A673 (cell line): ENCODE data around the gene PCDHA2. TPM values are rescaled to one million over a fixed set of nuclear protein-coding genes. Genes with fewer than 3 reads are reported as not detected.
"Not testable (repeated sequence)": the region's sequence is repeated elsewhere in the genome, so short reads cannot be mapped to it uniquely, and the experiment has no call there.

Experiments
- BruUV-seq: library from RNA; stranded (reverse); fragments of 400-500 nt; replicated peaks from 2 replicates; lab custom pipeline; 2021; lab: Mats Ljungman, UMichigan
- CTCF ChIA-PET: fragments of 300-600 bp; sonication (Branson Sonifier 250); formaldehyde crosslinking; loops from one replicate; lab custom pipeline; 2022; ENCODE audit warnings: antibody characterized with exemption; lab: Charles Lee
- POLR2A ChIA-PET: fragments of 300-600 bp; sonication (Branson Sonifier 250); formaldehyde crosslinking; loops from one replicate; lab custom pipeline; 2022; ENCODE audit warnings: antibody characterized with exemption; ENCODE audit not compliant: low non-redundant PET; lab: Charles Lee
- DNase-seq: peaks from one replicate; pipeline ENCODE4 v3.0.0-alpha.2; 2015; ENCODE audit warnings: low spot score
- H3K27ac ChIP-seq: fragments of 200-600 bp; sonication (generic); 2 replicates; pipeline ENCODE4 v1.5.1; 2016; ENCODE audit warnings: mixed run types, low read depth, mild to moderate bottlenecking, mixed read lengths, antibody characterized with exemption, low read length; ENCODE audit not compliant: poor library complexity, severe bottlenecking
- H3K27me3 ChIP-seq: fragments of 200-600 bp; sonication (generic); replicated peaks from 2 replicates; pipeline ENCODE4 v1.6.1; 2017; ENCODE audit warnings: mixed run types, low read depth, mild to moderate bottlenecking, mixed read lengths, antibody characterized with exemption, low read length; ENCODE audit not compliant: insufficient read depth, poor library complexity
- H3K36me3 ChIP-seq: fragments of 200-600 bp; sonication (generic); 2 replicates; pipeline ENCODE4 v1.6.1; 2016; ENCODE audit warnings: mixed run types, mild to moderate bottlenecking, mixed read lengths, antibody characterized with exemption, low read length; ENCODE audit not compliant: insufficient read depth, poor library complexity, severe bottlenecking
- H3K4me1 ChIP-seq: fragments of 200-600 bp; sonication (generic); 2 replicates; pipeline ENCODE4 v1.6.1; 2017; ENCODE audit warnings: mixed run types, mild to moderate bottlenecking, mixed read lengths, antibody characterized with exemption, low read length; ENCODE audit not compliant: insufficient read depth, poor library complexity, severe bottlenecking
- H3K4me3 ChIP-seq: fragments of 200-600 bp; sonication (generic); 2 replicates; pipeline ENCODE4 v1.5.1; 2016; ENCODE audit warnings: low read depth, mixed run types, mild to moderate bottlenecking, mixed read lengths, low read length; ENCODE audit not compliant: poor library complexity, severe bottlenecking
- H3K9me3 ChIP-seq: fragments of 200-600 bp; sonication (generic); 2 replicates; pipeline ENCODE4 v1.6.1; 2016; ENCODE audit warnings: mixed run types, low read depth, mild to moderate bottlenecking, mixed read lengths, antibody characterized with exemption, low read length; ENCODE audit not compliant: poor library complexity, severe bottlenecking
- EZH2 ChIP-seq: fragments of 200-600 bp; sonication (generic); IDR thresholded peaks from 2 replicates; pipeline ENCODE4 v1.6.1; 2017; ENCODE audit warnings: borderline replicate concordance, low read depth, mild to moderate bottlenecking, mixed read lengths, antibody characterized with exemption, low read length; ENCODE audit not compliant: poor library complexity, severe bottlenecking
- intact Hi-C: fragments of 100-400 bp; cut with micrococcal nuclease; formaldehyde crosslinking; loops from one replicate; pipeline ENCODE4 v1.10.0; 2022; ENCODE audit not compliant: unreplicated experiment
- total RNA-seq: library from RNA; stranded (reverse); gene quantifications from 2 replicates; pipeline ENCODE4 v1.2.3, GENCODE V29; 2021
- TF ChIP-seq, protein P1 (sequence below): fragments of 300-800, 200-600 bp; sonication (generic); conservative IDR thresholded peaks from 2 replicates; pipeline ENCODE4 v1.5.1; 2017; ENCODE audit warnings: low read depth, mild to moderate bottlenecking, antibody characterized with exemption, low read length, moderate library complexity, mixed read lengths

The PCDHA2 gene
- total RNA-seq, 1 experiment from 2014 or later = 0.06 TPM

DNA sequence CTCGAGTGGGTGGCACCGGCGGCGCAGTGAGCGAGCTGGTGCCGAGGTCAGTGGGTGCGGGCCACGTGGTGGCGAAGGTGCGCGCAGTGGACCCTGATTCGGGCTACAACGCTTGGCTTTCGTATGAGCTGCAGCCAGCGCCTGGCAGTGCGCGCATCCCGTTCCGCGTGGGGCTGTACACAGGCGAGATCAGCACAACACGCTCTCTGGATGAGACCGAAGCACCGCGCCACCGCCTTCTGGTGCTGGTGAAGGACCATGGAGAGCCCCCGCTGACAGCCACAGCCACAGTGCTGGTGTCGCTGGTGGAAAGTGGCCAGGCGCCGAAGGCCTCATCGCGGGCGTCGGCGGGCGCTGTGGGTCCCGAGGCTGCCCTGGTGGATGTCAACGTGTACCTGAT is 28.8 kb downstream of the PCDHA2 start:
- no TSS peak for BruUV-seq
- POLR2A ChIA-PET = no interaction called here
- CTCF ChIA-PET = no interaction called here
- TF ChIP-seq, protein P1, sequence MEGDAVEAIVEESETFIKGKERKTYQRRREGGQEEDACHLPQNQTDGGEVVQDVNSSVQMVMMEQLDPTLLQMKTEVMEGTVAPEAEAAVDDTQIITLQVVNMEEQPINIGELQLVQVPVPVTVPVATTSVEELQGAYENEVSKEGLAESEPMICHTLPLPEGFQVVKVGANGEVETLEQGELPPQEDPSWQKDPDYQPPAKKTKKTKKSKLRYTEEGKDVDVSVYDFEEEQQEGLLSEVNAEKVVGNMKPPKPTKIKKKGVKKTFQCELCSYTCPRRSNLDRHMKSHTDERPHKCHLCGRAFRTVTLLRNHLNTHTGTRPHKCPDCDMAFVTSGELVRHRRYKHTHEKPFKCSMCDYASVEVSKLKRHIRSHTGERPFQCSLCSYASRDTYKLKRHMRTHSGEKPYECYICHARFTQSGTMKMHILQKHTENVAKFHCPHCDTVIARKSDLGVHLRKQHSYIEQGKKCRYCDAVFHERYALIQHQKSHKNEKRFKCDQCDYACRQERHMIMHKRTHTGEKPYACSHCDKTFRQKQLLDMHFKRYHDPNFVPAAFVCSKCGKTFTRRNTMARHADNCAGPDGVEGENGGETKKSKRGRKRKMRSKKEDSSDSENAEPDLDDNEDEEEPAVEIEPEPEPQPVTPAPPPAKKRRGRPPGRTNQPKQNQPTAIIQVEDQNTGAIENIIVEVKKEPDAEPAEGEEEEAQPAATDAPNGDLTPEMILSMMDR = no peak
- no peak for TF ChIP-seq EZH2
- Histone ChIP-seq H3K27me3 (no peaks in the 10 kb centered on the region), H3K4me3 (no peak overlapping the region), H3K36me3 (no peaks in the 10 kb centered on the region), H3K9me3 (peaks cover 3% of the 10 kb centered on the region), H3K27ac (no peak overlapping the region), H3K4me1 (no peaks in the 10 kb centered on the region)
- no peak for DNase-seq
- intact Hi-C loops = no loop called here

DNA sequence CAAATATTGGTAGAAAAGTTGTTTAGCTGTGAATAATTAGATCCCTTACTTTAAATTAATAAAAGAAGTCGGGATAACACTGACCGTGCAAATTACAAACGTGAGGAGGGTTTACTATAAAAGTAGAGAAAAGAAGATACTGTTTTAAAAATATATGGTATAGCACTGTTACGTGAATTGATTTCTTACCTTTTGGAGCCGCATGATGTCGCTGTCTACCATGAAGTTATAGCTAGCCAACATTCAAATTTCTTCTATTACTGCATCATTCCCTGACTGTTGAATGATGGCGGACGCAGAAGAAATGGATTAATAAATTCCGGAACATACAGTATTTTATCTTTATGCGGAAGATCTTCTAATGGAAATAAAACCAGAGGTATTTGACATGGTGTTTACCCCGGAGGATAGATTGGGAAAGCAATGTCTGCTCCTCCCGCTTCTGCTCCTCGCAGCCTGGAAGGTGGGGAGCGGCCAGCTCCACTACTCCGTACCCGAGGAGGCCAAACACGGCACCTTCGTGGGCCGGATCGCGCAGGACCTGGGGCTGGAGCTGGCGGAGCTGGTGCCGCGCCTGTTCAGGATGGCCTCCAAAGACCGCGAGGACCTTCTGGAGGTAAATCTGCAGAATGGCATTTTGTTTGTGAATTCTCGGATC is 33.2 kb downstream of the PCDHA2 start, which contains the start of gene PCDHA6:
TSS of gene PCDHA6 (plus strand) at position 257 of the 658 bp plus-strand sequence. CDS start at position 389, 132 bp downstream.
- peak within 1 kb of the TSS; percentile 58 for H3K4me3 ChIP-seq
- peak within 1 kb of the TSS; percentile 69 for H3K27ac ChIP-seq
- TF ChIP-seq, protein P1 = peak; percentile 70
- no peak for TF ChIP-seq EZH2
- H3K9me3 ChIP-seq = peaks cover 6% of the 10 kb centered on the region
- intact Hi-C loops = loop anchor here (5.0 kb wide), 1 partner anchor 214 kb away; no protein-coding TSS in a partner anchor
- BruUV-seq = TSS peak; percentile 69
- ChIA-PET CTCF (interaction anchor here (0.6 to 1.6 kb wide), 8 partner anchors 14 to 224 kb away, joined by 3 to 7 read pairs (median 4); partner anchors contain the start of genes PCDHA1 and PCDHA13), POLR2A (no interaction called here)
- H3K4me1 ChIP-seq = no peaks in the 10 kb centered on the region
- H3K27me3 ChIP-seq = no peaks in the 10 kb centered on the region
- H3K36me3 ChIP-seq = no peaks in the 10 kb centered on the region
- peak; percentile 70 for DNase-seq

DNA sequence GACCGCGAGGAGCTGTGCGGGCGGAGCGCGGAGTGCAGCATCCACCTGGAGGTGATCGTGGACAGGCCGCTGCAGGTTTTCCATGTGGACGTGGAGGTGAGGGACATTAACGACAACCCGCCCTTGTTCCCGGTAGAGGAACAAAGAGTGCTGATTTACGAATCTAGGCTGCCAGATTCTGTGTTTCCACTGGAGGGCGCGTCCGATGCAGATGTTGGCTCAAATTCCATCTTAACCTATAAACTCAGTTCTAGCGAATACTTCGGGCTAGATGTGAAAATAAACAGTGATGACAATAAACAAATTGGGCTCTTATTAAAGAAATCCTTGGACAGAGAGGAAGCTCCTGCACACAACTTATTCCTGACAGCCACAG is 33.7 kb downstream of the PCDHA2 start:
- no peak for TF ChIP-seq EZH2
- TF ChIP-seq, protein P1 = peak; percentile 53
- POLR2A ChIA-PET = no interaction called here
- DNase-seq = peak; percentile 73
- no peaks in the 10 kb centered on the region for H3K4me1 ChIP-seq
- H3K9me3 ChIP-seq = peaks cover 11% of the 10 kb centered on the region
- CTCF ChIA-PET = interaction anchor here (0.6 to 1.6 kb wide), 8 partner anchors 13 to 223 kb away, joined by 3 to 7 read pairs (median 4); partner anchors contain the start of genes PCDHA1 and PCDHA13
- no peaks in the 10 kb centered on the region for H3K27me3 ChIP-seq
- H3K27ac ChIP-seq = peak overlapping the region; percentile 69
- intact Hi-C loops = loop anchor here (5.0 kb wide), 1 partner anchor 214 kb away; no protein-coding TSS in a partner anchor
- H3K4me3 ChIP-seq = peak overlapping the region; percentile 58
- no TSS peak for BruUV-seq
- H3K36me3 ChIP-seq = no peaks in the 10 kb centered on the region

DNA sequence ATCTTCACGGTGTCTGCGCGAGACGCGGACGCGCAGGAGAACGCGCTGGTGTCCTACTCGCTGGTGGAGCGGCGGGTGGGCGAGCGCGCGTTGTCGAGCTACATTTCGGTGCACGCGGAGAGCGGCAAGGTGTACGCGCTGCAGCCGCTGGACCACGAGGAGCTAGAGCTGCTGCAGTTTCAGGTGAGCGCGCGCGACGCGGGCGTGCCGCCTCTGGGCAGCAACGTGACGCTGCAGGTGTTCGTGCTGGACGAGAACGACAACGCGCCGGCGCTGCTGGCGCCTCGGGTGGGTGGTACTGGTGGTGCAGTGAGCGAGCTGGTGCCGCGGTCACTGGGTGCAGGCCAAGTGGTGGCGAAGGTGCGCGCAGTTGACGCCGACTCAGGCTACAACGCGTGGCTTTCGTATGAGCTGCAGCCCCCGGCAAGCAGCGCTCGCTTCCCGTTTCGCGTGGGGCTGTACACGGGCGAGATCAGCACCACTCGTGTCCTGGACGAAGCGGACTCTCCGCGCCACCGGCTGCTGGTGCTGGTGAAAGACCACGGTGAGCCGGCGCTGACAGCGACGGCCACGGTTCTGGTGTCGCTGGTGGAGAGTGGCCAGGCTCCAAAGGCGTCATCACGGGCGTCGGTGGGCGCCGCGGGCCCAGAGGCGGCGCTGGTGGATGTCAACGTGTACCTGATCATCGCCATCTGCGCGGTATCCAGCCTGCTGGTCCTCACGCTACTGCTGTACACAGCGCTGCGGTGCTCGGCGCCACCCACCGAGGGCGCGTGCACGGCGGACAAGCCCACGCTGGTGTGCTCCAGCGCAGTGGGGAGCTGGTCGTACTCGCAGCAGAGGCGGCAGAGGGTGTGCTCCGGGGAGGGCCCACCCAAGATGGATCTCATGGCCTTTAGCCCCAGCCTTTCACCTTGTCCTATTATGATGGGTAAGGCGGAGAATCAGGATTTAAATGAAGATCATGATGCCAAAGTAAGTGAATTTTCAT is 35.2 kb downstream of the PCDHA2 start:
- H3K36me3 ChIP-seq, H3K4me1 ChIP-seq, H3K27ac ChIP-seq, H3K4me3 ChIP-seq, CTCF ChIA-PET, BruUV-seq, H3K27me3 ChIP-seq, POLR2A ChIA-PET, DNase-seq: not testable (repeated sequence)
- peaks cover 11% of the 10 kb centered on the region for H3K9me3 ChIP-seq
- intact Hi-C loops = loop anchor here (5.0 kb wide), 1 partner anchor 212 kb away; no protein-coding TSS in a partner anchor
